Smooth muscle cell (in vitro differentiated cells): ENCODE data around the gene EGLN2. TPM values are rescaled to one million over a fixed set of nuclear protein-coding genes. Genes with fewer than 3 reads are reported as not detected.

Source experiments
- DNase-seq: peaks from one replicate; lab custom pipeline; 2025; ENCODE audit not compliant: unreplicated experiment; lab: John Stamatoyannopoulos, UW
- H2AFZ ChIP-seq: fragments of 200-600 bp; sonication (generic); 2 replicates; pipeline ENCODE4 v1.6.0; 2016; ENCODE audit warnings: antibody characterized with exemption, low read depth, mild to moderate bottlenecking
- H3F3A ChIP-seq: fragments of 200-600 bp; sonication (generic); 2 replicates; pipeline ENCODE4 v1.6.0; 2017; ENCODE audit warnings: antibody characterized with exemption, low read depth
- H3K27ac ChIP-seq: fragments of 200-600 bp; sonication (generic); 2 replicates; pipeline ENCODE4 v1.5.1; 2016; ENCODE audit warnings: low read depth, mild to moderate bottlenecking
- H3K27me3 ChIP-seq: fragments of 200-600 bp; sonication (generic); 2 replicates; pipeline ENCODE4 v1.6.1; 2016; ENCODE audit warnings: low read depth, mild to moderate bottlenecking
- H3K36me3 ChIP-seq: fragments of 200-600 bp; sonication (generic); 2 replicates; pipeline ENCODE4 v1.5.1; 2016; ENCODE audit warnings: low read depth
- H3K4me1 ChIP-seq: fragments of 200-600 bp; sonication (generic); 2 replicates; pipeline ENCODE4 v1.5.1; 2016; ENCODE audit warnings: low read depth
- H3K4me2 ChIP-seq: fragments of 200-600 bp; sonication (generic); 2 replicates; pipeline ENCODE4 v1.6.0; 2016; ENCODE audit warnings: mild to moderate bottlenecking
- H3K4me3 ChIP-seq: fragments of 200-600 bp; sonication (generic); 2 replicates; pipeline ENCODE4 v1.5.1; 2016; ENCODE audit warnings: mild to moderate bottlenecking
- H3K79me2 ChIP-seq: fragments of 200-600 bp; sonication (generic); 2 replicates; pipeline ENCODE4 v1.6.0; 2016; ENCODE audit warnings: low read depth, mild to moderate bottlenecking
- H3K9ac ChIP-seq: fragments of 200-600 bp; sonication (generic); 2 replicates; pipeline ENCODE4 v1.6.0; 2016; ENCODE audit warnings: low read depth
- H3K9me3 ChIP-seq: fragments of 200-600 bp; sonication (generic); replicated peaks from 2 replicates; pipeline ENCODE4 v1.5.1; 2016; ENCODE audit warnings: low read depth
- H4K20me1 ChIP-seq: fragments of 200-600 bp; sonication (generic); 2 replicates; pipeline ENCODE4 v1.6.0; 2016; ENCODE audit warnings: low read depth
- WGBS: methylation state at CpG from one replicate; pipeline ENCODE4 v1.1.7; 2016; ENCODE audit warnings: low lambda C conversion rate; 5-methylcytosine and 5-hydroxymethylcytosine counted together
- polyA plus RNA-seq: library from polyadenylated mRNA; unstranded; fragments of >200 nt; fragmentation: Nextera tagmentation; extraction: Ambion mirVana; gene quantifications from 2 replicates; pipeline ENCODE4 v1.2.1, GENCODE V29; 2016
- total RNA-seq: library from RNA; depleted of rRNA; stranded (reverse); fragments of >200 nt; gene quantifications from 2 replicates; pipeline ENCODE4 v1.2.3, GENCODE V29; 2014
- TF ChIP-seq, protein P1 (sequence below): fragments of 200-600 bp; sonication (generic); IDR thresholded peaks from 2 replicates; pipeline ENCODE4 v1.5.1; 2017; ENCODE audit warnings: borderline replicate concordance, mild to moderate bottlenecking, antibody characterized with exemption; ENCODE audit not compliant: insufficient read depth, poor library complexity, severe bottlenecking

EGLN2 gene
- total and polyA plus RNA-seq, 2 experiments from 2014 or later: 25.1 to 77.1 TPM

DNA sequence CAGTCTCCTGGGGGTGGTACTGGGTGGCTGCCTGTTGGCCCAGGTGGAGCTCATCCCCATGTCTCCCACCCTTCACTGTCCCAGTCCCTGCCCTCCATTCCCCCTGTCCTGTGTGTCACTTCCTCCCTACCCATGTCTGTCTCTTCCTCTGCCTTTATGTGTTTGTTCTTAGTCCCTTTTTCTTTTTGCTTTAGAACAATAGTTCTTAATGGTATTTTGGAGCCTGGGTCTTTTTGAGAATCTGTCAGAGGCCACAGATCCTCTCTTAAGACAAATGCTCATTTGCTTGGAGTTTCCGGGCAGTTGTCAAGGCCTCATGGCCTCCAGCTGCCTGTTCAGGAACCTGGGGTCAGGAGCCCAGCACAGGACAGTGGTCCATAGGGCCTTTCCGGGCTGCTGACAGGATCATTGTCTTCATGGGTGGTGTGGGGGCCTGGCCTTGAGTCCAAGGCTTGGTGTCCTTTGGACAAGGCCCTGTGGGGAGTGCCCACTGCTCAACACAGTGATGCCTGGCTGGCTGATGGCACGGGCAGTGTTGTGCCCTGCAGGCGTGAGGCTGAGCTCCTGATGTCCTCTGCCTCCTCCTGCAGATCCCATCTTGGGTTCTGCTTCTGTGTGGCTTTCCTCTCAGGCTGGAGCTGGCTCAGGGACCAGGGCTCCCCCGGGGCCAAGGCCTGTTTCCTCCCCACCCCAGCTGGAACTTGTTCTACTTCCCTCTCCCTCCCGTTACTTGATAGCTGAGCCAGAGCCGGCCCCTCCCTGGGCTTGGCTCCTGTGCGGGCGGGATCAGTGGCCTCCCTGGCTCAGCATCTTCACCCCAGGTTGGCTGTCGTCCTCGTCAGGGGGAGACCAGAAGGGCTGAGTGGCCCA, 3.5 kb downstream of the EGLN2 start:
- H3K79me2 ChIP-seq: peaks cover 69% of the 10 kb centered on the region
- H3K36me3 ChIP-seq: no peaks in the 10 kb centered on the region
- 73% methylated on average over 11 of the region's 11 CpGs for WGBS
- no peak overlapping the region for H3K9ac ChIP-seq
- peak overlapping the region; percentile 19 for H3K4me2 ChIP-seq
- no peaks in the 10 kb centered on the region for H3K9me3 ChIP-seq
- H3K27ac ChIP-seq: no peak overlapping the region
- peaks cover 27% of the 10 kb centered on the region for H3K4me1 ChIP-seq
- no peaks in the 10 kb centered on the region for H3K27me3 ChIP-seq
- TF ChIP-seq, protein P1, sequence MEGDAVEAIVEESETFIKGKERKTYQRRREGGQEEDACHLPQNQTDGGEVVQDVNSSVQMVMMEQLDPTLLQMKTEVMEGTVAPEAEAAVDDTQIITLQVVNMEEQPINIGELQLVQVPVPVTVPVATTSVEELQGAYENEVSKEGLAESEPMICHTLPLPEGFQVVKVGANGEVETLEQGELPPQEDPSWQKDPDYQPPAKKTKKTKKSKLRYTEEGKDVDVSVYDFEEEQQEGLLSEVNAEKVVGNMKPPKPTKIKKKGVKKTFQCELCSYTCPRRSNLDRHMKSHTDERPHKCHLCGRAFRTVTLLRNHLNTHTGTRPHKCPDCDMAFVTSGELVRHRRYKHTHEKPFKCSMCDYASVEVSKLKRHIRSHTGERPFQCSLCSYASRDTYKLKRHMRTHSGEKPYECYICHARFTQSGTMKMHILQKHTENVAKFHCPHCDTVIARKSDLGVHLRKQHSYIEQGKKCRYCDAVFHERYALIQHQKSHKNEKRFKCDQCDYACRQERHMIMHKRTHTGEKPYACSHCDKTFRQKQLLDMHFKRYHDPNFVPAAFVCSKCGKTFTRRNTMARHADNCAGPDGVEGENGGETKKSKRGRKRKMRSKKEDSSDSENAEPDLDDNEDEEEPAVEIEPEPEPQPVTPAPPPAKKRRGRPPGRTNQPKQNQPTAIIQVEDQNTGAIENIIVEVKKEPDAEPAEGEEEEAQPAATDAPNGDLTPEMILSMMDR: no peak
- no peak overlapping the region for H2AFZ ChIP-seq
- no peak for DNase-seq
- H4K20me1 ChIP-seq: peaks cover 78% of the 10 kb centered on the region
- H3K4me3 ChIP-seq: peak overlapping the region; percentile 7
- H3F3A ChIP-seq: peaks cover 22% of the 10 kb centered on the region

GRCh38 chr19:40803170-40803856, 4.3 kb downstream of the EGLN2 start:
- no peak overlapping the region for H3K27ac ChIP-seq
- H3K9me3 ChIP-seq: no peaks in the 10 kb centered on the region
- no peaks in the 10 kb centered on the region for H3K36me3 ChIP-seq
- H3F3A ChIP-seq: peaks cover 22% of the 10 kb centered on the region
- H2AFZ ChIP-seq: no peak overlapping the region
- TF ChIP-seq, protein P1: no peak
- peaks cover 69% of the 10 kb centered on the region for H3K79me2 ChIP-seq
- H3K27me3 ChIP-seq: no peaks in the 10 kb centered on the region
- no peak overlapping the region for H3K4me3 ChIP-seq
- H3K4me1 ChIP-seq: peaks cover 27% of the 10 kb centered on the region
- no peak overlapping the region for H3K4me2 ChIP-seq
- WGBS: 81% methylated on average over 9 of the region's 9 CpGs
- peaks cover 85% of the 10 kb centered on the region for H4K20me1 ChIP-seq
- no peak overlapping the region for H3K9ac ChIP-seq
- no peak for DNase-seq

GRCh38 chr19:40803857-40804782, 5.1 kb downstream of the EGLN2 start:
- H3K27ac ChIP-seq: no peak overlapping the region
- no peak overlapping the region for H3K4me3 ChIP-seq
- 92% methylated on average over 6 of the region's 6 CpGs for WGBS
- peaks cover 93% of the 10 kb centered on the region for H4K20me1 ChIP-seq
- H3K4me2 ChIP-seq: no peak overlapping the region
- no peak overlapping the region for H2AFZ ChIP-seq
- H3K9ac ChIP-seq: no peak overlapping the region
- TF ChIP-seq, protein P1: no peak
- H3F3A ChIP-seq: peaks cover 22% of the 10 kb centered on the region
- H3K79me2 ChIP-seq: peaks cover 68% of the 10 kb centered on the region
- H3K27me3 ChIP-seq: no peaks in the 10 kb centered on the region
- no peaks in the 10 kb centered on the region for H3K9me3 ChIP-seq
- no peak for DNase-seq
- peaks cover 27% of the 10 kb centered on the region for H3K4me1 ChIP-seq
- H3K36me3 ChIP-seq: no peaks in the 10 kb centered on the region
